HCT116 (cell line): Measurements from ENCODE around the gene PIM3.

Experiments
- CTCF ChIP-seq, 3 experiments: fragments of 200-600 bp in 1 of 3; sonication (generic) in 1 of 3; IDR thresholded peaks in 2 of 3; conservative IDR thresholded peaks in 1 of 3; 2 replicates each; pipeline ENCODE4 v1.5.1; 2012 to 2017; ENCODE audit warnings: low read depth in 2 of 3, low read length in 2 of 3, antibody characterized with exemption in 1 of 3, borderline replicate concordance in 1 of 3, control low read depth in 1 of 3, mild to moderate bottlenecking in 1 of 3, mixed read lengths in 1 of 3, mixed run types in 1 of 3, moderate library complexity in 1 of 3; ENCODE audit not compliant: insufficient read depth in 1 of 3
- ELF1 ChIP-seq: IDR thresholded peaks from 2 replicates; pipeline ENCODE4 v1.6.1; 2012; ENCODE audit warnings: low read depth, borderline replicate concordance
- EZH2 ChIP-seq: fragments of 200-600 bp; sonication (generic); IDR thresholded peaks from 2 replicates; pipeline ENCODE4 v1.6.1; 2017; ENCODE audit warnings: antibody characterized with exemption, mixed run types
- POLR2AphosphoS5 ChIP-seq: IDR thresholded peaks from 2 replicates; pipeline ENCODE4 v1.6.1; 2011; ENCODE audit warnings: mild to moderate bottlenecking, low read depth, low read length, moderate library complexity
- ZBTB33 ChIP-seq: IDR thresholded peaks from 2 replicates; pipeline ENCODE4 v1.6.1; 2011; ENCODE audit warnings: mild to moderate bottlenecking, low read length, moderate library complexity; ENCODE audit not compliant: insufficient replicate concordance; ENCODE audit errors: extremely low read depth

DNA sequence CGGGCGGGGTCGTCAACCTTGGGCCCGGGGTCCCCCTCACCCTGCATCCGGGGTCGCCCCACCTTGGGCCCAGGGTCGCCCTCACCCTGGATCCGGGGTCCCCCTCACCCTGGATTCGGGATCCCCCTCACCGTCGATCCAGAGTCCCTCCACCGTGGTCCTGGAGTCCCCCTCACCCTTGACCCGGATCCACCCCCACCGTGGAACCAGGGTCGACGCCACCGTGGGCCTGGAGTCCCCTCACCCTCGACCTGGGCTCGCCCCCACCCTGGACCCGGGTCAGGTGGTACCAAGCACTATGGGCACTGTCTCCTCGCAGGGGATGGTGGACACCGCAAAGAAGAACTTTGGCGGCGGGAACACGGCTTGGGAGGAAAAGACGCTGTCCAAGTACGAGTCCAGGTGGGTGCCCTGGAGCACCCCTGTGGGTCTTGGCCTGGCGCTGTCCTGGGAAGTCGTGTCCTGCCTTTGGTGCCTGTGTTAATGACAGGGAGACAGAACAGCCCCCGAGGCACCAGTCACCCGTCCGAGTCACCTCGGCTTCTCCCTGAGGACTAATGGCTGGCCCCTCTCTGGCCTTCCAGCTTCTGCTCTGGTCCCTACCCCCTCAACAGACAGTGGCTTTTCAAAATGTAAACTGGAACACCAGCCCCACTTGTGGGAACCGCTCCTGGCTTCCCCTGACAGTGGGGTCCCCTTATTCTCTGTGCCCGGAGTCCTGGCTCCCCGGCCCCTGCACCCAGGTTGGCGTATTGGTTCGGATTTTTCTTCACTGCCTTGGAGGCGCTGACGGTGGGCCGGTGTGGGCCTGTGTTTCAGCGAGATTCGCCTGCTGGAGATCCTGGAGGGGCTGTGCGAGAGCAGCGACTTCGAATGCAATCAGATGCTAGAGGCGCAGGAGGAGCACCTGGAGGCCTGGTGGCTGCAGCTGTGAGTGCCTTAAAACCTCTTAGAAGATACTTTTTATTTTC, 41.4 kb upstream of the PIM3 start:
- TF ChIP-seq EZH2 = no peak
- TF ChIP-seq POLR2AphosphoS5 = no peak
- no peak for TF ChIP-seq ZBTB33
- no peak for TF ChIP-seq CTCF (IDR thresholded peaks at IDR 0.05 in 2 of 3, conservative IDR thresholded peaks at IDR 0.05 in 1 of 3; ENCODE audit: borderline replicate concordance in 1 of 3, insufficient read depth in 1 of 3, low read depth in 2 of 3, low read length in 2 of 3)
- TF ChIP-seq ELF1 = no peak
